Activated CD4-positive, alpha-beta T cell treated with anti-CD3 and anti-CD28 coated beads for 36 hours (primary cell): ENCODE measurements around the gene ABCC1. TPM values are rescaled to one million over a fixed set of nuclear protein-coding genes. Genes with fewer than 3 reads are reported as not detected.
"Not testable (repeated sequence)": the region's sequence is repeated elsewhere in the genome, so short reads cannot be mapped to it uniquely, and the experiment has no call there.

Experiments used
- ATAC-seq: fragments of 200-7000 bp; cut with Tn5 transposase; one replicate; pipeline ENCODE4 v1.10.0; 2021; ENCODE audit warnings: mild to moderate bottlenecking, moderate library complexity
- CTCF ChIA-PET: fragments of 350-600 bp; sonication (Branson Sonifier 250); formaldehyde crosslinking; loops from one replicate; lab custom pipeline; 2021; ENCODE audit warnings: antibody characterized with exemption; lab: Charles Lee
- POLR2A ChIA-PET: fragments of 350-600 bp; sonication (Branson Sonifier 250); formaldehyde crosslinking; loops from one replicate; lab custom pipeline; 2021; ENCODE audit warnings: antibody characterized with exemption, inconsistent platforms; lab: Charles Lee
- DNase-seq: peaks from one replicate; pipeline ENCODE4 v3.0.0-alpha.2; 2020
- H3K27ac Mint-ChIP-seq: one replicate; pipeline ENCODE4 v1.8.0; 2021; ENCODE audit warnings: mixed read lengths
- H3K27me3 Mint-ChIP-seq: one replicate; pipeline ENCODE4 v1.8.0; 2021; ENCODE audit warnings: mixed read lengths
- H3K36me3 Mint-ChIP-seq: one replicate; pipeline ENCODE4 v1.8.0; 2021; ENCODE audit warnings: low read depth, mixed read lengths
- H3K4me1 Mint-ChIP-seq: one replicate; pipeline ENCODE4 v1.8.0; 2021; ENCODE audit warnings: mixed read lengths
- H3K4me3 Mint-ChIP-seq: one replicate; pipeline ENCODE4 v1.8.0; 2021; ENCODE audit warnings: mild to moderate bottlenecking, moderate library complexity, mixed read lengths
- H3K9me3 Mint-ChIP-seq: one replicate; pipeline ENCODE4 v1.8.0; 2021; ENCODE audit warnings: low read depth, mixed read lengths
- intact Hi-C, 2 experiments: fragments of 100-400 bp; cut with DNase I in 1 of 2; cut with micrococcal nuclease in 1 of 2; formaldehyde crosslinking; loops; one replicate each; pipeline versions ENCODE4 v1.14.2 to v1.15.1; 2022 to 2024; cut with DNase I, micrococcal nuclease
- total RNA-seq, 2 experiments: library from RNA; stranded (reverse); gene quantifications; one replicate each; pipeline ENCODE4 v1.2.3, GENCODE V29; 2021

The ABCC1 gene
- total RNA-seq, 2 experiments from 2014 or later = 57.8 to 65.1 TPM

GRCh38 chr16:16184594-16184993 lies 235.2 kb downstream of the ABCC1 start:
- no peak overlapping the region for H3K27ac Mint-ChIP-seq
- ChIA-PET POLR2A (no interaction called here), CTCF (no interaction called here)
- intact Hi-C loops = no loop called here
- no peaks in the 10 kb centered on the region for H3K4me1 Mint-ChIP-seq
- ATAC-seq (no peak), DNase-seq (no peak)
- H3K36me3 Mint-ChIP-seq = no peaks in the 10 kb centered on the region
- H3K4me3 Mint-ChIP-seq = no peak overlapping the region
- H3K27me3 Mint-ChIP-seq = no peaks in the 10 kb centered on the region
- no peaks in the 10 kb centered on the region for H3K9me3 Mint-ChIP-seq

GRCh38 chr16:16185095-16185494 lies 235.7 kb downstream of the ABCC1 start:
- ChIA-PET CTCF (interaction anchor here (0.6 to 1.5 kb wide), 2 partner anchors 14 to 1474 kb away, joined by 3 to 4 read pairs; no protein-coding TSS in a partner anchor), POLR2A (no interaction called here)
- Mint-ChIP-seq H3K9me3 (no peaks in the 10 kb centered on the region), H3K27ac (no peak overlapping the region), H3K36me3 (no peaks in the 10 kb centered on the region), H3K4me1 (no peaks in the 10 kb centered on the region), H3K27me3 (no peaks in the 10 kb centered on the region), H3K4me3 (no peak overlapping the region)
- no peak for DNase-seq
- intact Hi-C loops = no loop called here
- ATAC-seq = no peak

- no peaks in the 10 kb centered on the region for H3K9me3 Mint-ChIP-seq
- ChIA-PET POLR2A (no interaction called here), CTCF (interaction anchor here (0.9 to 1.4 kb wide), 3 partner anchors 20 to 403 kb away, joined by 3 to 4 read pairs (median 3); no protein-coding TSS in a partner anchor)
- H3K27me3 Mint-ChIP-seq = no peaks in the 10 kb centered on the region
- no peak overlapping the region for H3K4me3 Mint-ChIP-seq
- H3K27ac Mint-ChIP-seq = no peak overlapping the region
- DNase-seq (no peak), ATAC-seq (no peak)
- no peaks in the 10 kb centered on the region for H3K4me1 Mint-ChIP-seq
- intact Hi-C loops = no loop called here
- H3K36me3 Mint-ChIP-seq = no peaks in the 10 kb centered on the region
Observed at GRCh38 chr16:16186820-16187219, 237.4 kb downstream of the ABCC1 start.

GRCh38 chr16:16188827-16189226 lies 239.4 kb downstream of the ABCC1 start:
- H3K27ac Mint-ChIP-seq = no peak overlapping the region
- no peak for DNase-seq
- no peaks in the 10 kb centered on the region for H3K36me3 Mint-ChIP-seq
- H3K4me3 Mint-ChIP-seq = no peak overlapping the region
- peaks cover 2% of the 10 kb centered on the region for H3K27me3 Mint-ChIP-seq
- ChIA-PET POLR2A (no interaction called here), CTCF (interaction anchor here (1.0 kb wide), 1 partner anchor 9 kb away, joined by 3 read pairs; no protein-coding TSS in a partner anchor)
- H3K9me3 Mint-ChIP-seq = no peaks in the 10 kb centered on the region
- intact Hi-C loops = no loop called here
- ATAC-seq = no peak
- H3K4me1 Mint-ChIP-seq = no peaks in the 10 kb centered on the region

GRCh38 chr16:16189842-16190241 lies 240.4 kb downstream of the ABCC1 start:
- no peaks in the 10 kb centered on the region for H3K36me3 Mint-ChIP-seq
- no peak overlapping the region for H3K27ac Mint-ChIP-seq
- ATAC-seq = no peak
- no peaks in the 10 kb centered on the region for H3K4me1 Mint-ChIP-seq
- H3K4me3 Mint-ChIP-seq = no peak overlapping the region
- CTCF ChIA-PET = interaction anchor here (0.7 to 1.1 kb wide), 2 partner anchors 15 to 301 kb away, joined by 3 read pairs; partner anchors contain the start of gene CEP20
- no peak for DNase-seq
- intact Hi-C loops = no loop called here
- peaks cover 2% of the 10 kb centered on the region for H3K27me3 Mint-ChIP-seq
- POLR2A ChIA-PET = no interaction called here
- H3K9me3 Mint-ChIP-seq = no peaks in the 10 kb centered on the region

GRCh38 chr16:16190546-16190945 lies 241.1 kb downstream of the ABCC1 start:
- ATAC-seq (no peak), DNase-seq (no peak)
- POLR2A ChIA-PET = no interaction called here
- Mint-ChIP-seq H3K4me1 (no peaks in the 10 kb centered on the region), H3K27ac (no peak overlapping the region), H3K36me3 (no peaks in the 10 kb centered on the region), H3K4me3 (no peak overlapping the region), H3K27me3 (peaks cover 2% of the 10 kb centered on the region), H3K9me3 (no peaks in the 10 kb centered on the region)
- intact Hi-C loops = no loop called here
- CTCF ChIA-PET = interaction anchor here (1.1 kb wide), 1 partner anchor 16 kb away, joined by 3 read pairs; no protein-coding TSS in a partner anchor

GRCh38 chr16:16190966-16191365 lies 241.6 kb downstream of the ABCC1 start:
- DNase-seq, H3K4me3 Mint-ChIP-seq, intact Hi-C loops, H3K27ac Mint-ChIP-seq, ATAC-seq, H3K27me3 Mint-ChIP-seq, H3K9me3 Mint-ChIP-seq, H3K4me1 Mint-ChIP-seq, POLR2A ChIA-PET, H3K36me3 Mint-ChIP-seq: not testable (repeated sequence)
- CTCF ChIA-PET = interaction anchor here (1.1 kb wide), 1 partner anchor 16 kb away, joined by 3 read pairs; no protein-coding TSS in a partner anchor

GRCh38 chr16:16191493-16192167 lies 242.2 kb downstream of the ABCC1 start:
- no peak for ATAC-seq
- DNase-seq = no peak
- Mint-ChIP-seq H3K4me3 (no peak overlapping the region), H3K27me3 (peaks cover 3% of the 10 kb centered on the region), H3K9me3 (no peaks in the 10 kb centered on the region), H3K4me1 (no peaks in the 10 kb centered on the region), H3K36me3 (no peaks in the 10 kb centered on the region), H3K27ac (no peak overlapping the region)
- CTCF ChIA-PET = interaction anchor here (0.7 kb wide), 1 partner anchor 13 kb away, joined by 3 read pairs; no protein-coding TSS in a partner anchor
- intact Hi-C loops = no loop called here
- POLR2A ChIA-PET = no interaction called here

Other genes starting within 250 kb of the ABCC1 start
- not detected for gene MYH11, start 92.6 kb upstream of the ABCC1 start, total RNA-seq
- 10 to 100 TPM; 39.3 to 51.0 TPM for gene CEP20, start 61.0 kb upstream of the ABCC1 start, total RNA-seq